Endothelial cell of umbilical vein (primary cell): Measurements from ENCODE around the gene RBKS.

Experiments used
- CTCF ChIP-seq, 2 donors: IDR thresholded peaks; 1 replicate in 1 of 2; 2 replicates in 1 of 2; pipeline ENCODE4 v1.5.1; 2011; ENCODE audit warnings: low read length in 2 of 2, mild to moderate bottlenecking in 2 of 2, moderate library complexity in 2 of 2, control low read depth in 1 of 2, inconsistent platforms in 1 of 2, low read depth in 1 of 2; ENCODE audit not compliant: insufficient read depth in 1 of 2; ENCODE audit errors: extremely low read depth in 1 of 2
- GATA2 ChIP-seq: IDR thresholded peaks from 2 replicates; pipeline ENCODE4 v1.7.0; 2011; ENCODE audit warnings: low read depth, mild to moderate bottlenecking, moderate library complexity, mixed read lengths, low read length; ENCODE audit not compliant: insufficient read length, insufficient read depth

GRCh38 chr2:27734305-27734704 lies 155.9 kb downstream of the RBKS start:
- TF ChIP-seq GATA2 = no peak
- TF ChIP-seq CTCF (IDR thresholded peaks at IDR 0.05; ENCODE audit: extremely low read depth in 1 of 2, insufficient read depth in 1 of 2, low read depth in 1 of 2, low read length in 2 of 2) = no peak
